Erythroblast (primary cell): Measurements from ENCODE around the gene TUBB.
"Not testable (repeated sequence)": the region's sequence is repeated elsewhere in the genome, so short reads cannot be mapped to it uniquely, and the experiment has no call there.

Experiments used
- GATA1 ChIP-seq: IDR thresholded peaks from 2 replicates; pipeline ENCODE4 v1.6.1; 2011; ENCODE audit warnings: low read depth, mild to moderate bottlenecking, control low read depth, low read length, moderate library complexity
- POLR2A ChIP-seq: IDR thresholded peaks from 2 replicates; pipeline ENCODE4 v1.6.1; 2011; ENCODE audit warnings: mild to moderate bottlenecking, low read length

GRCh38 chr6:30722025-30722279, 1.8 kb downstream of the TUBB start:
- TF ChIP-seq POLR2A, GATA1: not testable (repeated sequence)
